DND-41 (cell line): ENCODE measurements around the gene KANTR.

Experiments
- ATAC-seq: fragments of 200-7000 bp; cut with Tn5 transposase; 3 replicates; pipeline ENCODE4 v1.9.1; 2021; ENCODE audit warnings: low read depth; ENCODE audit not compliant: insufficient read depth
- DNase-seq: peaks from one replicate; pipeline ENCODE4 v3.0.0-alpha.2; 2020
- H2AFZ ChIP-seq: 2 replicates; pipeline ENCODE4 v1.6.0; 2012; ENCODE audit warnings: low read depth, low read length
- H3K27ac ChIP-seq: 2 replicates; pipeline ENCODE4 v1.5.1; 2012; ENCODE audit warnings: low read length, inconsistent platforms
- H3K27me3 ChIP-seq: fragments of 200-600 bp; sonication (generic); 2 replicates; pipeline ENCODE4 v1.6.0; 2012; ENCODE audit warnings: low read length, mild to moderate bottlenecking, inconsistent platforms; ENCODE audit not compliant: insufficient read depth, poor library complexity
- H3K36me3 ChIP-seq: 2 replicates; pipeline ENCODE4 v1.5.1; 2012; ENCODE audit warnings: low read length, inconsistent platforms; ENCODE audit not compliant: insufficient read depth
- H3K4me1 ChIP-seq: 2 replicates; pipeline ENCODE4 v1.5.1; 2012; ENCODE audit warnings: mild to moderate bottlenecking, low read length; ENCODE audit not compliant: insufficient read depth
- H3K4me2 ChIP-seq: 2 replicates; pipeline ENCODE4 v1.6.0; 2012; ENCODE audit warnings: mild to moderate bottlenecking, moderate library complexity, low read length, inconsistent platforms; ENCODE audit not compliant: insufficient read depth
- H3K4me3 ChIP-seq, 2 experiments: fragments of 200-600 bp in 1 of 2; shearing (Covaris generic) in 1 of 2; 2 replicates each; pipeline ENCODE4 v1.5.1; 2012 to 2016; ENCODE audit warnings: inconsistent platforms in 2 of 2, low read length in 2 of 2, mild to moderate bottlenecking in 2 of 2, low read depth in 1 of 2, moderate library complexity in 1 of 2
- H3K79me2 ChIP-seq: 2 replicates; pipeline ENCODE4 v1.6.0; 2012; ENCODE audit warnings: low read length, inconsistent platforms; ENCODE audit not compliant: insufficient read depth
- H3K9ac ChIP-seq: 2 replicates; pipeline ENCODE4 v1.6.0; 2012; ENCODE audit warnings: low read depth, mild to moderate bottlenecking, inconsistent platforms, low read length, moderate library complexity
- H3K9me3 ChIP-seq: 2 replicates; pipeline ENCODE4 v1.5.1; 2012; ENCODE audit warnings: low read length, moderate library complexity, mild to moderate bottlenecking, inconsistent platforms; ENCODE audit not compliant: insufficient read depth, severe bottlenecking
- H4K20me1 ChIP-seq: 2 replicates; pipeline ENCODE4 v1.6.0; 2012; ENCODE audit warnings: low read length; ENCODE audit not compliant: insufficient read depth
- EZH2 ChIP-seq: IDR thresholded peaks from 3 replicates; pipeline ENCODE4 v1.6.1; 2012; ENCODE audit warnings: borderline replicate concordance, low read depth, mild to moderate bottlenecking, moderate library complexity, low read length, inconsistent platforms; ENCODE audit not compliant: severe bottlenecking
- TF ChIP-seq, protein P1 (sequence below): IDR thresholded peaks from 2 replicates; pipeline ENCODE4 v1.5.1; 2012; ENCODE audit warnings: borderline replicate concordance, low read length, moderate library complexity, mild to moderate bottlenecking; ENCODE audit not compliant: poor library complexity, severe bottlenecking; ENCODE audit errors: extremely low read depth

Gene KANTR

DNA sequence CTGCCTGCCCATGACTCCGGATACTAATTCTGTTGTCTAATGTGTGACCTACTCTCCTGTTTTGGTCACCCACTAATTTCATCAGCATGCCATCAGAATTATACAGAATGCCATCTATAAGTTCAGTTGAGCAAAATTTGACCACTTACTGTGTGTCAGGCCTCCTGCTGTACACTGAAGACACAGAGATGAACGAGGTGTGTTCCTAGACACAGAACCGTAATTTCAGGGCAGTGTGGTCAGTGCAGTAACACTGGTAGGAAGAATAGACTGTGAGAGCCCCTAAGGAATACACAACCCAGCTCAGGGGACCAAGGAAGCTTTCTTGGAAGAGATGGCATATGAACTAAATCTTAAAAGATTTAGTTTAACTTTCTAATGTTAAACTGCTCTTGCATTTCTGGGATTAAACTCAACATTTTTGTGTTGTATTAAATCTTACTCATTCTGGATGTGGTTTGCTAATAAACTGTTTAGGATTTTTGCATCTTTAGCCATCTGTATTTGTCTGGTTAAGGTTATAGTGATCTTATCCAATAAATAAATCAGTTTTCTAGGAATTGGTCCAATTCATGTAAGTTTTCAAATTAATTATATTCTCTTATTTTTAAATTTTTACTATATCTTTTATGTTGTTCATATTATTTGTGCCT is 34.3 kb downstream of the KANTR start:
- Histone ChIP-seq H3K4me1 (no peaks in the 10 kb centered on the region), H3K36me3 (peaks cover 11% of the 10 kb centered on the region), H3K27me3 (no peaks in the 10 kb centered on the region), H3K27ac (no peak overlapping the region), H3K79me2 (peaks cover 24% of the 10 kb centered on the region), H4K20me1 (no peaks in the 10 kb centered on the region), H3K4me2 (no peak overlapping the region), H2AFZ (no peak overlapping the region), H3K4me3 (no peak overlapping the region), H3K9me3 (no peaks in the 10 kb centered on the region), H3K9ac (no peak overlapping the region)
- ATAC-seq, result no peak
- no peak for DNase-seq
- TF ChIP-seq EZH2, result no peak
- TF ChIP-seq, protein P1, sequence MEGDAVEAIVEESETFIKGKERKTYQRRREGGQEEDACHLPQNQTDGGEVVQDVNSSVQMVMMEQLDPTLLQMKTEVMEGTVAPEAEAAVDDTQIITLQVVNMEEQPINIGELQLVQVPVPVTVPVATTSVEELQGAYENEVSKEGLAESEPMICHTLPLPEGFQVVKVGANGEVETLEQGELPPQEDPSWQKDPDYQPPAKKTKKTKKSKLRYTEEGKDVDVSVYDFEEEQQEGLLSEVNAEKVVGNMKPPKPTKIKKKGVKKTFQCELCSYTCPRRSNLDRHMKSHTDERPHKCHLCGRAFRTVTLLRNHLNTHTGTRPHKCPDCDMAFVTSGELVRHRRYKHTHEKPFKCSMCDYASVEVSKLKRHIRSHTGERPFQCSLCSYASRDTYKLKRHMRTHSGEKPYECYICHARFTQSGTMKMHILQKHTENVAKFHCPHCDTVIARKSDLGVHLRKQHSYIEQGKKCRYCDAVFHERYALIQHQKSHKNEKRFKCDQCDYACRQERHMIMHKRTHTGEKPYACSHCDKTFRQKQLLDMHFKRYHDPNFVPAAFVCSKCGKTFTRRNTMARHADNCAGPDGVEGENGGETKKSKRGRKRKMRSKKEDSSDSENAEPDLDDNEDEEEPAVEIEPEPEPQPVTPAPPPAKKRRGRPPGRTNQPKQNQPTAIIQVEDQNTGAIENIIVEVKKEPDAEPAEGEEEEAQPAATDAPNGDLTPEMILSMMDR, result no peak

GRCh38 chrX:53133400-53133799 is 39.5 kb downstream of the KANTR start:
- H3K79me2 ChIP-seq, result no peaks in the 10 kb centered on the region; the same call in 1 of the 2 replicates
- DNase-seq (no peak), ATAC-seq (no peak)
- peaks cover 11% of the 10 kb centered on the region for H3K36me3 ChIP-seq
- no peaks in the 10 kb centered on the region for H3K9me3 ChIP-seq
- H3K27me3 ChIP-seq, result no peaks in the 10 kb centered on the region
- no peak overlapping the region for H2AFZ ChIP-seq
- no peak overlapping the region for H3K27ac ChIP-seq
- H3K4me2 ChIP-seq, result no peak overlapping the region
- no peak overlapping the region for H3K4me3 ChIP-seq
- no peaks in the 10 kb centered on the region for H3K4me1 ChIP-seq
- no peak for TF ChIP-seq EZH2
- TF ChIP-seq, protein P1, result no peak
- H4K20me1 ChIP-seq, result no peaks in the 10 kb centered on the region
- no peak overlapping the region for H3K9ac ChIP-seq

- Histone ChIP-seq H3K27me3 (no peaks in the 10 kb centered on the region), H3K27ac (no peak overlapping the region), H3K9me3 (no peaks in the 10 kb centered on the region)
Measured at GRCh38 chrX:53135581-53135980, 41.6 kb downstream of the KANTR start.

More at GRCh38 chrX:53135581-53135980, 41.6 kb downstream of the KANTR start:
- H3K9ac ChIP-seq, result no peak overlapping the region
- H3K36me3 ChIP-seq, result peaks cover 11% of the 10 kb centered on the region
- no peak overlapping the region for H2AFZ ChIP-seq
- H4K20me1 ChIP-seq, result no peaks in the 10 kb centered on the region
- H3K4me3 ChIP-seq, result no peak overlapping the region
- no peaks in the 10 kb centered on the region for H3K4me1 ChIP-seq
- no peak overlapping the region for H3K4me2 ChIP-seq
- H3K79me2 ChIP-seq, result no peaks in the 10 kb centered on the region; the same call in 1 of the 2 replicates
- TF ChIP-seq, protein P1, result no peak
- no peak for TF ChIP-seq EZH2
- DNase-seq (no peak), ATAC-seq (no peak)
